ENCODE measurements around the gene OTOF. TPM values are rescaled to one million over a fixed set of nuclear protein-coding genes. Genes with fewer than 3 reads are reported as not detected.

Gene OTOF
- total and polyA plus RNA-seq, 2 of the 13 experiments (the other 11 are each of a cell fraction or from before 2014, with no cell fraction given): 0.04 TPM; not detected in 1

DNA sequence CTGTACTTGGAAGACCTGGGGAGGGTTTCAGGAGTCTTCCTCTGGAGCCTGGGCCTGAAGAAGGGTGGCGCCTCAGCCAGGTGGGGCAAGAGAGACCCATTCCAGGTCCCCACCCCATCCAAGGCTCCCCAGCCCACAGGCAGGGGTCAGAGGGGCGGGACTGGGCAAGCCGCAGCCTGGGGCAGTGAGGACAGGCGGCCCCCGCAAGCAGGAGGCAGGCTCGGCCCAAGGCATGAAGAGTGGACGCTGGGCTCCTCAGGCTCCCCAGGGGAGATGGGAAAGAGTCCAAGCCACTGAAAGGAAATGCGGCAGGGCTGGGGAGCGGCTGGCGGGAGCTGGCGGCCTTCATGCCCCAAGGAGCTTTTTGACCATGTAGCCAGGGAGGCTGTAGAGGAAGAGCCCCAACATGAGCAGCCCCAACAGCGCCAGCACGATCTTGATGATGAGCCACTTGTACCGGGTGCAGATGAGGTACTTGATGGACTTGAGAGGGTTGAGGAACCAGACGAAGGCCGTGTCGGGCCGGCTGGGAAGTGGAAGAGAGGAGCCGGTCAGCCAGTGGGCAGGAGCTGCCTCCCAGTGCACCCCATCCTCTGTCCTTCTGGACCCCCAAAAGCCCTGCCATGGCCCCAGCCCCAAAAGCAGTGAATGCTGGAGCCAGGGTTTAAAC is 20.1 kb downstream of the OTOF start (continued):
- TF ChIP-seq RFXANK (CRISPR knock-in tag; IDR thresholded peaks at IDR 0.05): no peak
- TF ChIP-seq, protein P1, sequence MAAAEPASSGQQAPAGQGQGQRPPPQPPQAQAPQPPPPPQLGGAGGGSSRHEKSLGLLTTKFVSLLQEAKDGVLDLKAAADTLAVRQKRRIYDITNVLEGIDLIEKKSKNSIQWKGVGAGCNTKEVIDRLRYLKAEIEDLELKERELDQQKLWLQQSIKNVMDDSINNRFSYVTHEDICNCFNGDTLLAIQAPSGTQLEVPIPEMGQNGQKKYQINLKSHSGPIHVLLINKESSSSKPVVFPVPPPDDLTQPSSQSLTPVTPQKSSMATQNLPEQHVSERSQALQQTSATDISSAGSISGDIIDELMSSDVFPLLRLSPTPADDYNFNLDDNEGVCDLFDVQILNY (CRISPR knock-in tag; conservative IDR thresholded peaks at IDR 0.05): no peak
- TF ChIP-seq PHF21A (CRISPR knock-in tag; IDR thresholded peaks at IDR 0.05): no peak
- TF ChIP-seq, protein P2, sequence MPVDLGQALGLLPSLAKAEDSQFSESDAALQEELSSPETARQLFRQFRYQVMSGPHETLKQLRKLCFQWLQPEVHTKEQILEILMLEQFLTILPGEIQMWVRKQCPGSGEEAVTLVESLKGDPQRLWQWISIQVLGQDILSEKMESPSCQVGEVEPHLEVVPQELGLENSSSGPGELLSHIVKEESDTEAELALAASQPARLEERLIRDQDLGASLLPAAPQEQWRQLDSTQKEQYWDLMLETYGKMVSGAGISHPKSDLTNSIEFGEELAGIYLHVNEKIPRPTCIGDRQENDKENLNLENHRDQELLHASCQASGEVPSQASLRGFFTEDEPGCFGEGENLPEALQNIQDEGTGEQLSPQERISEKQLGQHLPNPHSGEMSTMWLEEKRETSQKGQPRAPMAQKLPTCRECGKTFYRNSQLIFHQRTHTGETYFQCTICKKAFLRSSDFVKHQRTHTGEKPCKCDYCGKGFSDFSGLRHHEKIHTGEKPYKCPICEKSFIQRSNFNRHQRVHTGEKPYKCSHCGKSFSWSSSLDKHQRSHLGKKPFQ (CRISPR knock-in tag; IDR thresholded peaks at IDR 0.05; ENCODE audit: insufficient replicate concordance): no peak
- TF ChIP-seq ZEB1 (IDR thresholded peaks at IDR 0.05; ENCODE audit: insufficient replicate concordance, low read depth): no peak
- TF ChIP-seq AGO1 (IDR thresholded peaks at IDR 0.05; ENCODE audit: low read depth, low read length, poor library complexity, severe bottlenecking): peak; percentile 14
- no peak for TF ChIP-seq MXD4 (CRISPR knock-in tag; IDR thresholded peaks at IDR 0.05)
- no peak for TF ChIP-seq KDM2A (CRISPR knock-in tag; IDR thresholded peaks at IDR 0.05; ENCODE audit: borderline replicate concordance, low read depth)
- TF ChIP-seq HOXD1 (CRISPR knock-in tag; IDR thresholded peaks at IDR 0.05): no peak
- TF ChIP-seq, protein P3, sequence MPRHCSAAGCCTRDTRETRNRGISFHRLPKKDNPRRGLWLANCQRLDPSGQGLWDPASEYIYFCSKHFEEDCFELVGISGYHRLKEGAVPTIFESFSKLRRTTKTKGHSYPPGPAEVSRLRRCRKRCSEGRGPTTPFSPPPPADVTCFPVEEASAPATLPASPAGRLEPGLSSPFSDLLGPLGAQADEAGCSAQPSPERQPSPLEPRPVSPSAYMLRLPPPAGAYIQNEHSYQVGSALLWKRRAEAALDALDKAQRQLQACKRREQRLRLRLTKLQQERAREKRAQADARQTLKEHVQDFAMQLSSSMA (CRISPR knock-in tag; IDR thresholded peaks at IDR 0.05): no peak
- TF ChIP-seq, protein P4, sequence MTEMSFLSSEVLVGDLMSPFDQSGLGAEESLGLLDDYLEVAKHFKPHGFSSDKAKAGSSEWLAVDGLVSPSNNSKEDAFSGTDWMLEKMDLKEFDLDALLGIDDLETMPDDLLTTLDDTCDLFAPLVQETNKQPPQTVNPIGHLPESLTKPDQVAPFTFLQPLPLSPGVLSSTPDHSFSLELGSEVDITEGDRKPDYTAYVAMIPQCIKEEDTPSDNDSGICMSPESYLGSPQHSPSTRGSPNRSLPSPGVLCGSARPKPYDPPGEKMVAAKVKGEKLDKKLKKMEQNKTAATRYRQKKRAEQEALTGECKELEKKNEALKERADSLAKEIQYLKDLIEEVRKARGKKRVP (CRISPR knock-in tag; IDR thresholded peaks at IDR 0.05): no peak
- no peak for TF ChIP-seq ZNF17 (CRISPR knock-in tag; IDR thresholded peaks at IDR 0.05)
- no peak for TF ChIP-seq NCOA1 (CRISPR knock-in tag; IDR thresholded peaks at IDR 0.05)
- no peak for TF ChIP-seq ZFP62 (CRISPR knock-in tag; IDR thresholded peaks at IDR 0.05)
- peak; percentile 24; the same call in 1 of the 2 replicates for TF ChIP-seq MYC (CRISPR knock-in tag; IDR thresholded peaks at IDR 0.05; ENCODE audit: borderline replicate concordance)
- no peak for TF ChIP-seq SP140L (CRISPR knock-in tag; IDR thresholded peaks at IDR 0.05; ENCODE audit: borderline replicate concordance)
- TF ChIP-seq, protein P5, sequence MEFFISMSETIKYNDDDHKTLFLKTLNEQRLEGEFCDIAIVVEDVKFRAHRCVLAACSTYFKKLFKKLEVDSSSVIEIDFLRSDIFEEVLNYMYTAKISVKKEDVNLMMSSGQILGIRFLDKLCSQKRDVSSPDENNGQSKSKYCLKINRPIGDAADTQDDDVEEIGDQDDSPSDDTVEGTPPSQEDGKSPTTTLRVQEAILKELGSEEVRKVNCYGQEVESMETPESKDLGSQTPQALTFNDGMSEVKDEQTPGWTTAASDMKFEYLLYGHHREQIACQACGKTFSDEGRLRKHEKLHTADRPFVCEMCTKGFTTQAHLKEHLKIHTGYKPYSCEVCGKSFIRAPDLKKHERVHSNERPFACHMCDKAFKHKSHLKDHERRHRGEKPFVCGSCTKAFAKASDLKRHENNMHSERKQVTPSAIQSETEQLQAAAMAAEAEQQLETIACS (CRISPR knock-in tag; IDR thresholded peaks at IDR 0.05): no peak
- no peak; the same call in 1 of the 2 replicates for TF ChIP-seq PHF20 (CRISPR knock-in tag; IDR thresholded peaks at IDR 0.05)
- TF ChIP-seq NR2F1 (CRISPR knock-in tag; IDR thresholded peaks at IDR 0.05): no peak
- TF ChIP-seq, protein P6, sequence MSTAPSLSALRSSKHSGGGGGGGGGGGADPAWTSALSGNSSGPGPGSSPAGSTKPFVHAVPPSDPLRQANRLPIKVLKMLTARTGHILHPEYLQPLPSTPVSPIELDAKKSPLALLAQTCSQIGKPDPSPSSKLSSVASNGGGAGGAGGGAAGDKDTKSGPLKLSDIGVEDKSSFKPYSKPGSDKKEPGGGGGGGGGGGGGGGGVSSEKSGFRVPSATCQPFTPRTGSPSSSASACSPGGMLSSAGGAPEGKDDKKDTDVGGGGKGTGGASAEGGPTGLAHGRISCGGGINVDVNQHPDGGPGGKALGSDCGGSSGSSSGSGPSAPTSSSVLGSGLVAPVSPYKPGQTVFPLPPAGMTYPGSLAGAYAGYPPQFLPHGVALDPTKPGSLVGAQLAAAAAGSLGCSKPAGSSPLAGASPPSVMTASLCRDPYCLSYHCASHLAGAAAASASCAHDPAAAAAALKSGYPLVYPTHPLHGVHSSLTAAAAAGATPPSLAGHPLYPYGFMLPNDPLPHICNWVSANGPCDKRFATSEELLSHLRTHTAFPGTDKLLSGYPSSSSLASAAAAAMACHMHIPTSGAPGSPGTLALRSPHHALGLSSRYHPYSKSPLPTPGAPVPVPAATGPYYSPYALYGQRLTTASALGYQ (CRISPR knock-in tag; IDR thresholded peaks at IDR 0.05): no peak
- no peak for TF ChIP-seq ZNF564 (CRISPR knock-in tag; IDR thresholded peaks at IDR 0.05)

Measured in HepG2 (cell line).